ENCODE measurements around the gene CFAP107.

DNA sequence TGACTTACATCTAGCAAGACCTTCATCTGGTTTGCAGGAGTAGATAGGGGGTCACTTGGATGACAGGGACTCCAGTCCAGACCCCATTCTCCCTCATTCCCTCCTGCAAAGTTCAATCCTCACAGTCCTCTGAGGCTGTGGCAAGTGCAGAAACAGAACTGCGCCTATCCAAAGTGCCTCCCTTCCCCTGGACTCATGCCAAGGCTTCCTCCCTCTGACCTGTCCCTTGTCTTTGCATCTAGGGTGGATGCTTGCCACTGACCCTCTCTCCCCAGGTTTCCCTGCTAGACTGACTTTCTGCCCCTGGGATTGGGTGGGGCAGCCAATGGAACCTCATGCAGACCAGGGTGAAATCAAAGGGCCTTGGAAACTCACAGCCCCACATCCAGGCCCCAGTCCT is 63.9 kb downstream of the CFAP107 start:
- no peak for TF ChIP-seq MYC (IDR thresholded peaks at IDR 0.05; ENCODE audit: low read depth, low read length)
- TF ChIP-seq POLR2A (IDR thresholded peaks at IDR 0.05; ENCODE audit: extremely low read depth, insufficient read length): no peak
